H9 (cell line): ENCODE results near the gene CACNA1I. TPM values are rescaled to one million over a fixed set of nuclear protein-coding genes. Genes with fewer than 3 reads are reported as not detected.

Experiments used
- DNase-seq: peaks from one replicate; pipeline ENCODE4 v3.0.0-alpha.2; 2017
- H2AFZ ChIP-seq: one replicate; pipeline ENCODE4 v1.6.1; 2013; ENCODE audit warnings: mild to moderate bottlenecking, low read length, control low read depth, moderate library complexity
- H2AK5ac ChIP-seq: 2 replicates; pipeline ENCODE4 v1.6.1; 2013; ENCODE audit warnings: low read length, control low read depth, mixed read lengths; ENCODE audit not compliant: insufficient read length
- H2BK120ac ChIP-seq: one replicate; pipeline ENCODE4 v1.6.1; 2013; ENCODE audit warnings: low read depth, mild to moderate bottlenecking, low read length, control low read depth, inconsistent platforms; ENCODE audit not compliant: poor library complexity, severe bottlenecking
- H2BK12ac ChIP-seq: 2 replicates; pipeline ENCODE4 v1.6.1; 2013; ENCODE audit warnings: low read length, control low read depth, mixed read lengths, low read depth; ENCODE audit not compliant: insufficient read length
- H2BK15ac ChIP-seq: 2 replicates; pipeline ENCODE4 v1.6.1; 2013; ENCODE audit warnings: low read depth, low read length, control low read depth
- H2BK20ac ChIP-seq: one replicate; pipeline ENCODE4 v1.6.1; 2013; ENCODE audit warnings: low read depth, mild to moderate bottlenecking, low read length, control low read depth, inconsistent platforms; ENCODE audit not compliant: poor library complexity, severe bottlenecking
- H2BK5ac ChIP-seq: 2 replicates; pipeline ENCODE4 v1.6.1; 2013; ENCODE audit warnings: low read length, control low read depth, mixed read lengths; ENCODE audit not compliant: insufficient read length
- H3K14ac ChIP-seq: 2 replicates; pipeline ENCODE4 v1.6.1; 2013; ENCODE audit warnings: low read length, control low read depth; ENCODE audit not compliant: insufficient read depth
- H3K18ac ChIP-seq: 2 replicates; pipeline ENCODE4 v1.6.1; 2013; ENCODE audit warnings: low read depth, mild to moderate bottlenecking, mixed read lengths, low read length, control low read depth; ENCODE audit not compliant: insufficient read length
- H3K23ac ChIP-seq: 2 replicates; pipeline ENCODE4 v1.6.1; 2013; ENCODE audit warnings: low read length, control low read depth, mixed read lengths, low read depth; ENCODE audit not compliant: insufficient read length
- H3K23me2 ChIP-seq: 2 replicates; pipeline ENCODE4 v1.6.1; 2013; ENCODE audit warnings: low read depth, mild to moderate bottlenecking, mixed read lengths, low read length, control low read depth; ENCODE audit not compliant: insufficient read length, poor library complexity, severe bottlenecking
- H3K27ac ChIP-seq: 2 replicates; pipeline ENCODE4 v1.5.1; 2013; ENCODE audit warnings: low read length, control low read depth, mixed read lengths, low read depth; ENCODE audit not compliant: insufficient read length
- H3K27me3 ChIP-seq: 2 replicates; pipeline ENCODE4 v1.6.1; 2013; ENCODE audit warnings: low read length, control low read depth, inconsistent platforms; ENCODE audit not compliant: insufficient read depth
- H3K4ac ChIP-seq: 2 replicates; pipeline ENCODE4 v1.6.1; 2013; ENCODE audit warnings: low read depth, mild to moderate bottlenecking, control low read depth, inconsistent platforms, low read length, moderate library complexity
- H3K4me1 ChIP-seq: 2 replicates; pipeline ENCODE4 v1.6.1; 2013; ENCODE audit warnings: low read length, control low read depth, inconsistent platforms; ENCODE audit not compliant: insufficient read depth
- H3K4me2 ChIP-seq: 2 replicates; pipeline ENCODE4 v1.6.1; 2013; ENCODE audit warnings: low read length, control low read depth, mixed read lengths; ENCODE audit not compliant: insufficient read length, insufficient read depth
- H3K56ac ChIP-seq: 2 replicates; pipeline ENCODE4 v1.6.1; 2013; ENCODE audit warnings: low read depth, mild to moderate bottlenecking, mixed read lengths, low read length, control low read depth; ENCODE audit not compliant: insufficient read length
- H3K79me1 ChIP-seq: 2 replicates; pipeline ENCODE4 v1.6.1; 2013; ENCODE audit warnings: low read depth, mild to moderate bottlenecking, moderate library complexity, low read length, control low read depth, inconsistent platforms; ENCODE audit not compliant: insufficient read depth, poor library complexity, severe bottlenecking
- H3K79me2 ChIP-seq: 2 replicates; pipeline ENCODE4 v1.6.1; 2013; ENCODE audit warnings: low read length, control low read depth, inconsistent platforms; ENCODE audit not compliant: insufficient read depth
- H3K9ac ChIP-seq: 2 replicates; pipeline ENCODE4 v1.6.1; 2013; ENCODE audit warnings: low read length, control low read depth, mixed read lengths; ENCODE audit not compliant: insufficient read length; ENCODE audit errors: extremely low read depth
- H3K9me3 ChIP-seq: one replicate; pipeline ENCODE4 v1.6.1; 2013; ENCODE audit warnings: low read depth, low read length, inconsistent platforms; ENCODE audit not compliant: control insufficient read depth
- H3T11ph ChIP-seq: one replicate; pipeline ENCODE4 v1.6.1; 2013; ENCODE audit warnings: mild to moderate bottlenecking, low read length, control low read depth, inconsistent platforms
- H4K20me1 ChIP-seq: one replicate; pipeline ENCODE4 v1.6.1; 2013; ENCODE audit not compliant: control insufficient read depth, insufficient read length, insufficient read depth
- H4K5ac ChIP-seq: 2 replicates; pipeline ENCODE4 v1.6.1; 2013; ENCODE audit warnings: low read depth, mild to moderate bottlenecking, mixed read lengths, low read length, control low read depth; ENCODE audit not compliant: insufficient read length
- H4K8ac ChIP-seq: replicated peaks from 2 replicates; pipeline ENCODE4 v1.6.1; 2013; ENCODE audit warnings: low read length, control low read depth, mixed read lengths, low read depth; ENCODE audit not compliant: insufficient read length
- H4K91ac ChIP-seq: 2 replicates; pipeline ENCODE4 v1.6.1; 2013; ENCODE audit warnings: low read depth, mild to moderate bottlenecking, moderate library complexity, mixed read lengths, low read length, control low read depth; ENCODE audit not compliant: insufficient read length
- H3K27ac Mint-ChIP-seq, 3 experiments: 2 replicates in 2 of 3; 3 replicates in 1 of 3; pipeline ENCODE4 v1.8.0; 2020 to 2021; ENCODE audit warnings: mixed read lengths in 3 of 3, mild to moderate bottlenecking in 1 of 3, moderate library complexity in 1 of 3
- H3K27me3 Mint-ChIP-seq: 2 replicates; pipeline ENCODE4 v1.8.0; 2021; ENCODE audit warnings: low read depth, mild to moderate bottlenecking, moderate library complexity, mixed read lengths
- H3K36me3 Mint-ChIP-seq, 3 experiments: 2 replicates in 2 of 3; 3 replicates in 1 of 3; pipeline ENCODE4 v1.8.0; 2020 to 2021; ENCODE audit warnings: low read depth in 3 of 3, mixed read lengths in 3 of 3; ENCODE audit not compliant: insufficient read depth in 1 of 3
- H3K4me1 Mint-ChIP-seq, 2 experiments: 2 replicates each; pipeline ENCODE4 v1.8.0; 2020; ENCODE audit warnings: mixed read lengths in 2 of 2
- H3K4me3 Mint-ChIP-seq, 2 experiments: 2 replicates in 1 of 2; 3 replicates in 1 of 2; pipeline ENCODE4 v1.8.0; 2020 to 2021; ENCODE audit warnings: mild to moderate bottlenecking in 2 of 2, mixed read lengths in 2 of 2, moderate library complexity in 1 of 2
- H3K9me3 Mint-ChIP-seq, 2 experiments: 2 replicates in 1 of 2; 3 replicates in 1 of 2; pipeline ENCODE4 v1.8.0; 2020; ENCODE audit warnings: mild to moderate bottlenecking in 2 of 2, mixed read lengths in 2 of 2, moderate library complexity in 1 of 2
- CTCF ChIP-seq: fragments of 200-600 bp; sonication (generic); conservative IDR thresholded peaks from 3 replicates; pipeline ENCODE4 v1.8.0; 2021; ENCODE audit warnings: antibody characterized with exemption, mild to moderate bottlenecking
- WGBS: extraction: QIAGEN DNeasy Blood & Tissue Kit; methylation state at CpG from one replicate; pipeline ENCODE4 v1.1.7; 2013; ENCODE audit warnings: missing lambda C conversion rate, low lambda C conversion rate, mixed read lengths; ENCODE audit not compliant: insufficient read length; ENCODE audit errors: extremely low coverage; 5-methylcytosine and 5-hydroxymethylcytosine counted together
- total RNA-seq: library from RNA; stranded (reverse); gene quantifications from 2 replicates; pipeline ENCODE4 v1.2.1, GENCODE V29; 2021

The CACNA1I gene
- total RNA-seq, 1 experiment from 2014 or later: 0.50 TPM

- H3K23me2 ChIP-seq: no peaks in the 10 kb centered on the region
- no peak overlapping the region for H3K4me2 ChIP-seq
- no peak overlapping the region for H4K91ac ChIP-seq
- H2AFZ ChIP-seq: no peak overlapping the region
- no peaks in the 10 kb centered on the region for H3K4me1 ChIP-seq
- H4K20me1 ChIP-seq: no peaks in the 10 kb centered on the region
- Mint-ChIP-seq H3K9me3 (no peaks in the 10 kb centered on the region), H3K4me3 (no peak overlapping the region; a peak in 1 of 5 replicates), H3K27me3 (no peaks in the 10 kb centered on the region; the same call in none of the 2 replicates), H3K4me1 (peaks cover 8 to 18% of the 10 kb centered on the region in 2 experiments), H3K27ac (peak overlapping the region in 1 of 3 experiments; percentile 71; a peak in 1 of 7 replicates), H3K36me3 (no peaks in the 10 kb centered on the region)
- WGBS: no CpG with 5 or more reads among the region's 17 CpGs
- no peaks in the 10 kb centered on the region for H3K79me1 ChIP-seq
- H3K4ac ChIP-seq: no peak overlapping the region
- no peaks in the 10 kb centered on the region for H3K9me3 ChIP-seq
- no peak overlapping the region for H2BK120ac ChIP-seq
- no peak overlapping the region for H3T11ph ChIP-seq
- no peak overlapping the region for H2BK5ac ChIP-seq
- no peak for TF ChIP-seq CTCF
- no peak for DNase-seq
- H3K79me2 ChIP-seq: no peaks in the 10 kb centered on the region
- no peak overlapping the region for H3K9ac ChIP-seq
- no peak overlapping the region for H2BK20ac ChIP-seq
- H3K27me3 ChIP-seq: no peaks in the 10 kb centered on the region
- no peak overlapping the region for H2AK5ac ChIP-seq
- H2BK12ac ChIP-seq: no peak overlapping the region
- no peak overlapping the region for H4K5ac ChIP-seq
- no peak overlapping the region for H2BK15ac ChIP-seq
- no peak overlapping the region for H4K8ac ChIP-seq
- H3K23ac ChIP-seq: no peak overlapping the region
- H3K14ac ChIP-seq: no peak overlapping the region; the same call in 1 of the 2 replicates
- H3K18ac ChIP-seq: no peak overlapping the region
- H3K27ac ChIP-seq: no peak overlapping the region
- H3K56ac ChIP-seq: no peak overlapping the region
These were observed 133.5 kb downstream of the CACNA1I start for GRCh38 chr22:39703928-39704639.
